Inflammatory macrophage treated with lipopolysaccharide for 4 hours (primary cell): ENCODE measurements around the gene ADAMTS13.
A peak's percentile ranks its signal among the peaks of the same experiment; 100 is the strongest.

ENCODE experiments used
- DNase-seq: peaks from one replicate; pipeline ENCODE4 v3.0.0-alpha.2; 2020

The ADAMTS13 gene

GRCh38 chr9:133456409-133456808 lies 34.2 kb downstream of the ADAMTS13 start:
- no peak for DNase-seq

- DNase-seq = no peak
These were observed 35.1 kb downstream of the ADAMTS13 start for GRCh38 chr9:133457233-133457632.

- DNase-seq = no peak
These were observed 35.6 kb downstream of the ADAMTS13 start for GRCh38 chr9:133457748-133458147.

- DNase-seq = peak; percentile 75
These were observed 36.6 kb downstream of the ADAMTS13 start for GRCh38 chr9:133458643-133459312.

GRCh38 chr9:133459476-133460404 lies 37.6 kb downstream of the ADAMTS13 start, which contains the start of gene CACFD1:
Gene CACFD1 (plus strand): TSS chr9:133459978. CDS start chr9:133460067, 89 bp downstream.
- peak; percentile 91 for DNase-seq

- no peak for DNase-seq
These were observed 38.4 kb downstream of the ADAMTS13 start for GRCh38 chr9:133460405-133461175.

- no peak for DNase-seq
These were observed 39.8 kb downstream of the ADAMTS13 start for GRCh38 chr9:133461975-133462374.

GRCh38 chr9:133463234-133463863 lies 41.2 kb downstream of the ADAMTS13 start:
- DNase-seq = no peak

- no peak for DNase-seq
These were observed 41.9 kb downstream of the ADAMTS13 start for GRCh38 chr9:133463864-133464615.

GRCh38 chr9:133464638-133465037 lies 42.5 kb downstream of the ADAMTS13 start:
- no peak for DNase-seq

- DNase-seq = no peak
These were observed 43.8 kb downstream of the ADAMTS13 start for GRCh38 chr9:133465984-133466383.

- no peak for DNase-seq
These were observed 44.9 kb downstream of the ADAMTS13 start for GRCh38 chr9:133467101-133467500.

GRCh38 chr9:133468374-133468773 lies 46.2 kb downstream of the ADAMTS13 start:
- DNase-seq = no peak

- no peak for DNase-seq
These were observed 46.7 kb downstream of the ADAMTS13 start for GRCh38 chr9:133468777-133469421.

GRCh38 chr9:133470427-133470924 lies 48.3 kb downstream of the ADAMTS13 start:
- DNase-seq = no peak

- no peak for DNase-seq
These were observed 48.8 kb downstream of the ADAMTS13 start for GRCh38 chr9:133470988-133471387.

GRCh38 chr9:133471551-133472276 lies 49.5 kb downstream of the ADAMTS13 start:
- no peak for DNase-seq

GRCh38 chr9:133472277-133472645 lies 50.1 kb downstream of the ADAMTS13 start:
- no peak for DNase-seq

- DNase-seq = no peak
These were observed 50.7 kb downstream of the ADAMTS13 start for GRCh38 chr9:133472753-133473378.

GRCh38 chr9:133473743-133474142 lies 51.6 kb downstream of the ADAMTS13 start:
- no peak for DNase-seq
